ENCODE results near the gene NARS2.
"Not testable (repeated sequence)": the region's sequence is repeated elsewhere in the genome, so short reads cannot be mapped to it uniquely, and the experiment has no call there.

Gene NARS2, protein sequence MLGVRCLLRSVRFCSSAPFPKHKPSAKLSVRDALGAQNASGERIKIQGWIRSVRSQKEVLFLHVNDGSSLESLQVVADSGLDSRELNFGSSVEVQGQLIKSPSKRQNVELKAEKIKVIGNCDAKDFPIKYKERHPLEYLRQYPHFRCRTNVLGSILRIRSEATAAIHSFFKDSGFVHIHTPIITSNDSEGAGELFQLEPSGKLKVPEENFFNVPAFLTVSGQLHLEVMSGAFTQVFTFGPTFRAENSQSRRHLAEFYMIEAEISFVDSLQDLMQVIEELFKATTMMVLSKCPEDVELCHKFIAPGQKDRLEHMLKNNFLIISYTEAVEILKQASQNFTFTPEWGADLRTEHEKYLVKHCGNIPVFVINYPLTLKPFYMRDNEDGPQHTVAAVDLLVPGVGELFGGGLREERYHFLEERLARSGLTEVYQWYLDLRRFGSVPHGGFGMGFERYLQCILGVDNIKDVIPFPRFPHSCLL

DNA sequence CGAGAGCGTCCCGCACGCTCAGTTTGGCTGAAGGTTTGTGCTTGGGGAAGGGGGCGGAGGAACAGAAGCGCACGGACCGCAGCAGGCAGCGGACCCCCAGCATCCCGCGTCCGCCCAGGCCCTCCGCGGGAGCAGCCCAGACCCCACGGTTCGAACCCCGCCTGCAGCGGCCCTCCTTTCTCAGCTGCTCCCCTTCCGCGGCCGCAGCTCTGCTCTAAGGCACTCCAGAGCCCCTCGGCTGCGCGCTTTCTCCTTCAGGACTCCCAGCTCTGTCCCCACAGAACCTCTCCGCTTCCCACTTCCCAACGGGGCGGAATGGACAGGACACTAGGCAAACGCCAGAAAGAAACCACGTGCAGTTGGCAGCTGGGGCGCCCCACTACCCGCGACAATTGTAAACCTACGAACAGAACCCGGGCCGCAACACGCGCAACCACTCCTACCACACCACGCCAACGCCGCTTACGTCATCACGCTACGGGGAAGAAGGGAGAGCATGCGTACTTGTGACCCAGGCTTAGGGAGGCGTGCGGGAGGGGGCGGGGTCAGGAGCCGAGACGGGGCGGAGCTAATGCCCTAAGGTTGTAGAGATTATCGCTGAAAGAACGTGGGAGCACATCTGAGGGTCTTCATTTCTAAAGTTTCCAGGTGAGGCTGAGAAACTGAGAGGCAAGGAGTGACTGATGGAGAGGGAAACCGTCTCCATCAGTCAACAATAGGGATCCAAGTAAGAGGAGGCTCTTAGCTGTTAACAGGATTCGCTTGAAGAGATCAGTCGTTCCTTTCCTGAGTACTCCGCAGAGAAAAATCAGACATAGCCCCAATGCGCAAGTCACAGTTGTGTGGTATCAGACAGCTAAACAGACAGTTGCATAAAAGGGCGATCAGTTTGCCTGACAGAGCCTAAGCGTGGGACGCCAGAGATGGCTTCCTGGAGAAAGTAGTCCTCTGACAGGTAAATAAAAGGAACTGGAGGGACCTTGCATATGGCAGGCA is at the start of gene NARS2:
TSS of gene NARS2 (minus strand) at position 479 of the 996 bp plus-strand sequence. CDS start at position 103, 376 bp downstream.
- peak; percentile 76 to 98 (median 95) for DNase-seq

DNA sequence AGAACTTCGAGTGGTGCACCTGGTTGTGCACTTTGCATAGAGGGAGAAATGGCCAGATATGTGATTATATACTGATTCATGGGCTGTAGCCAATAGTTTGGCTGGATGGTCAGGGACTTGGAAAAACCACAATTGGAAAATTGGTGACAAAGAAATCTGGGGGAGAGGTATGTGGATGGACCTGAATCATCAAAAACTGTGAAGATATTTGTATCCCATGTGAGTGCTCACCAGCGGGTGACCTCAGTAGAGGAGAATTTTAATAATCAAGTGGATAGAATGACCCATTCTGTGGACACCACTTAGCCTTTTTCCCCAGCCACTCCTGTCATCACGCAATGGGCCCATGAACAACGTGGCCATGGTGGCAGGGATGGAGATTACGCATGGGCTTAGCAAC is 48.0 kb upstream of the NARS2 start:
- DNase-seq: no peak

DNA sequence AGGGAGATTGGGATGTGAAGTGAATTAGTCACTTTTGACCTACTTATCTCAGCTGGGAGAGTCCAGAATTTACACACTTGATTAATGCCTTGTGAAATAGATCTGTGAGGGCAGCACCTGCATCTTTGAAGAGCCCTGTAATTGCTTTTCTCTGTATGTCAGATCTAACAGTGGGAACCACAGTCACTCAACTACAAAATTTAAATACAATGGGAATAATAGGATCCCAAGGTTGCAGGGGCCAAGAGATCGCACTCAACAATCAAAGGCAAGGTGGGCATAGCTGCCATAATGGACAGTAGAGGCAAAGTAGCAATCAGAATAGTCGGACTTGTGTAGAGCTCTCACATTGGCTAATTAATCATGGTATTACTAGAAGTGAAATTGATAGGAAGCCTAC is 45.5 kb upstream of the NARS2 start:
- DNase-seq: no peak

DNA sequence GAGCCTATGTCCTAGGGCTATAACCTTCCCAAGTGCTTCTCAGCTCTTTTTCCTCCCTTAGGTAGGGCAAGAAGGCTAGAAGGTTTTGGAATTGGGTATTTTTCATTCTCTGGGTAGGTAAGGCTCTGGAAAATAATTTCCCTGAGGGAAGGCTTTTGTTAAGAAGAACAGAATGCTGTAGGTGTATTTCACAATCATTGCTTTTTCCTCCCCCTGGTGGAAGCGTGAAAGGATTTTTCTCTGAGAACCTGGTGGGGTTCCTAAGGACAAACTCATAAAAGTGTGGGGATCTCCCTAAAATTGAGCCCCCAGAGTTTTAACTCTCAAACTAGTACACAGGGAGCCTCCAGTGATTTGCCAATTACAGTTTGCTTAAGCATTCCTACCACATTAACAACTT is 41.1 kb upstream of the NARS2 start:
- DNase-seq: no peak

DNA sequence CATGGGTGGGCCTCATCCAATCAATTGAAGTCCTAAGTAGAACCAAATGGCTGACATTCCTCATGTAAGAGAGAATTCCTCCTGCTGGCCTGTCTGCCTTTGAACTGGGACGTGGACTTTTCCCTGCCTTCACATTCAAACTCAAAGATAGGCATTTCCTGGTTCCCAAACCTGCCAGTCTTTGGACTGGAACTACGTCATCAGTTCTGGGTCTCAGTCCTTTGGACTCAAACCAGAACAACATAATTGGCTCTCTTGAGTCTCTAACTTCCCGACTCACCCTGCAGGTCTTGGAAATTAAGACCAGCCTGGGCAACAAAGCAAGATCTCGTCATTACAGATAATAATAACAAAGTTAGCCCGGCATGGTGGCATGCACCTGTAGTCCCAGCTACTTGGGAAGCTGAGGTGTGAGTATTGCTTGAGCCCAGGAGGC is 38.7 kb upstream of the NARS2 start:
- no peak for DNase-seq

DNA sequence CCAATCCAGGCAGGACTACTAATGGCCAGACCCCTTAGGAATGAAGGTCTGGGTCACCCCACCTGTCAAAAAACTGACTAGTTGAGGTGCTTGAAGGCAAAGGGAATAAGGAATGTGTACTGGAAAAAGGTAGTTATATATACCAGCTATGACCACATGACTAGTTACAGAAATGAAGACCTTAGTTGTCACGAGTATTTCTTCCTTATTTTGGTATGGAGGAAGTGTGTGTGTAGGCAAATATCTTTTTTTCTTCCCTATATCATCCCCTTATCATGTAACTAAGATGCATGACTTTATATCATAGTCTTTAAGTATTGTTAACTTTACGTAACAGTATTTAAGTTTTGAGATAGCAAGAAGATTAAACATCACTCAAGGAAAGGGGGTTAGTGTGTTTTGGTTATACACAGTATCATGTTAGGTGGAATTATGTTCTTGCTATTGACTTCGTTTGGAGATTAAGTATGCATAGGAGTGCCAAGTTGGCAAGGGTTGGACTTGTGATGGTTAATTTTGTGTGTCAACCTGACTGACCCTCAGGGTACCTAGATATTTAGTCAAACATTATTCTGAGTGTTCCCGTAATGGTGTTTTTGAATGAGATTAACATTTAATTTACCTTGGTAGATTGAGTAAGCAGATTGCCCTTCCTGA is 38.2 kb upstream of the NARS2 start:
- no peak for DNase-seq

DNA sequence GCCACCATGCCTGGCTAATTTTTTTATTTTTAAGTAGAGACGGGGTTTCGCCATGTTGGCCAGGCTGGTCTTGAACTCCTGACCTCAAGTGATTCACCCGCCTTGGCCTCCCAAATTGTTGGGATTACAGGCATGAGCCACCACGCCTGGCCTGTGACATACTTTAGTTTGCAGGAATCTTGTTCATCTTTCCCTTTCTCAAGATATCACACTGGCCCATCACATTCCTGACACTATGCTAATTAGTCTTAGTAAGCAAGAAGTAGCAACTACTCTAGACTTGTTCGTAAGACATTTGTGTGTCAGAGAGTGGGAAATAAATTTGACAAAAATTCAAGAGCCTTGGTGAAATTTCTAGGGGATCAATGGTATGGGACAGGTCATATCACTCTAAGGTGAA is 34.7 kb upstream of the NARS2 start:
- not testable (repeated sequence) for DNase-seq

DNA sequence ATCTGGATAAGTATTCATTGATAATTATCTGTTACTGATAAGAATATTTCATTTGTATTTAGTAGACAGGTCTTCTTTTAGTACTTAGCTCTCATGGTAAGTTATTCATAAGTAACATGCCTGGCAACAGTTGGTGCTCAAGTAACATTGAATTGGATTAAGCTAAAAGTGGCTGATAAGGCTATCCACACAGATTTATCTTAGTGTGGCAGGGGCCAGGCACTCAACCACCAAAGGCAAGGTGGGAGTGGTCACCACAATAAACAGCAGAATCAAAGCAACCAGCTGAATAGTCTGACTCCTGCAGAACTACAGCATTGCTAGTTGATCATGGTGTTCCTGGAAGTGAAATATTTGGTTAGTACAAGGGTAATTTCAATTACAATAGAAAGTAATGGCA is 33.0 kb upstream of the NARS2 start:
- DNase-seq: no peak

DNA sequence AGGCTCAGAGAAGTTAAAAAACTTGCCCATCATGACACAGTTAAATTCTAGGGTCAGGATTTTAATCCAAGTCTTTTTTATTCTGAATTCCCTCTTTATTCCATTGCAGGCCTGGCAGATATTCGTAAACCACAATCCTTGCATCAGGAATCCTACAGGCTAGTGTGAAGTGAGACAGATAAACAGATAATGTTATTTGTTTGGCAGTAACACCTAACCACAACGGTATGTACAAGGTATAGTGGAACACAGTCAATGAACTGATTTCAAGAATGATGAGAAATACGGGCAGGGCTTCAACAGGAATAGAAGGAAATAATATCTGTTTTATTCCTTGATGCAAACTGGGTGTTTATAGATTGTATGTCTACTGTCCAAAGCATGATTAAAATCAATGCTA is 32.0 kb upstream of the NARS2 start:
- DNase-seq: no peak

DNA sequence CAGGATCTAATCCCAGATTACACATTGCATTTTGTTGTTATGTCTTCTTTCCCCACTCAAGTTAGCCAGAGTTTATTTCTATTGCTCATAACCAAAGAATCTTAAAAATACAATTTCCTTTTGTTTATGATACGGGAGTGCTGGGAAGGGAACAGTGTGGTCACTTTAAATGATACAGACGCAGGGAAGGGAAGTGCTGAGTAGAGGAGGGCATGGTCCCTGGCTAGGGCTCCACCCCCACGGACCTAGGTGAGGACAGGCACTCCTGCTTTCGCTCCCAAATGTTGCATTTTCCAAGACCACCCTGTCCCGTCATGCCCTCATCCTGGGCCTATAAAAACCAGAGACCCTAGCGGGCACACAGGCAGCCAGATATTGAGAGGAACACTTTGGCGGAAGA is 30.6 kb upstream of the NARS2 start:
- DNase-seq: no peak

DNA sequence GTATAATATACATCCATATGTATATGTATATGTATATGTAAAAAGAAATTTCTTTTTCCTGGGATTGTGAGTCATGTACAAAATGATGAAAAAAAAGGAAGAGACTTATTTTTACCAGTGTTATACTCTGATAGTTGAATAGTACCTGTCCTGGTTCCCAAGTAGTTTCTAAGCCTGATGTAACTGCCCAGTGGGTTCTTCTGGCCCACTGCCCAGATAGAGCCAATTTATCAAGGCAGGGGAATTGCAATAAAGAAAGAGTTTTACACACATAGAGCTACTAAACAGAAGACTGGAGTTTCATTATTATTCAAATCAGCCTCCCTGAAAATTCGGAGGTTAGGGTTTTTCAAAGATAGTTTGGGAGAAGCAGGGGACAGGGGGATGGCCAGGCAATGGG is 29.1 kb upstream of the NARS2 start:
- DNase-seq: no peak

DNA sequence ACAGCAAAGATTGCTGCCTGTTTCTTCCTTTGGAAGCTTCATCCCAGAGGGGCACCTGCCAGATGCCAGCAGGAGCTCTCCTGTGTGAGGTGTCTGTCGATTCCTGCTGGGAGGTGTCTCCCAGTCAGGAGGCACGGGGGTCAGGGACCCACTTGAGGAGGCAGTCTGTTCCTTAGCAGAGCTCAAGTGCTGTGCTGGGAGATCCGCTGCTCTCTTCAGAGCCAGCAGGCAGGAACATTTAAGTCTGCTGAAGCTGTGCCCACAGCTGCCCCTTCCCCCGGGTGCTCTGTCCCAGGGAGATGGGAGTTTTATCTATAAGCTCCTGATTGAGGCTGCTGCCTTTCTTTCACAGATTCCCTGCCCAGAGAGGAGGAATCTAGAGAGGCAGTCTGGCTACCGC is 28.1 kb upstream of the NARS2 start:
- DNase-seq: not testable (repeated sequence)

DNA sequence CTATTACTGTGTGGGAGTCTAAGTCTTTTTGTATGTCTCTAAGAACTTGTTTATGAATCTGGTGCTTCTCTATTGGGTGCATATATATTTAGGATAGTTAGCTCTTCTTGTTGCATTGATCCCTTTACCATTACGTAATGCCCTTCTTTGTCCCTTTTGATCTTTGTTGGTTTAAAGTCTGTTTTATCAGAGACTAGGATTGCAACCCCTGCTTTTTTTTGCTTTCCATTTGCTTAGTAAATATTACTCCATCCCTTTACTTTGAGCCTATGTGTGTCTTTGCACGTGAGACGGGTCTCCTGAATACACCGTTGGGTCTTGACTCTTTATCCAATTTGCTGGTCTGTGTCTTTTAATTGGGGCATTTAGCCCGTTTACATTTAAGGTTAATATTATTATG is 26.4 kb upstream of the NARS2 start:
- not testable (repeated sequence) for DNase-seq

DNA sequence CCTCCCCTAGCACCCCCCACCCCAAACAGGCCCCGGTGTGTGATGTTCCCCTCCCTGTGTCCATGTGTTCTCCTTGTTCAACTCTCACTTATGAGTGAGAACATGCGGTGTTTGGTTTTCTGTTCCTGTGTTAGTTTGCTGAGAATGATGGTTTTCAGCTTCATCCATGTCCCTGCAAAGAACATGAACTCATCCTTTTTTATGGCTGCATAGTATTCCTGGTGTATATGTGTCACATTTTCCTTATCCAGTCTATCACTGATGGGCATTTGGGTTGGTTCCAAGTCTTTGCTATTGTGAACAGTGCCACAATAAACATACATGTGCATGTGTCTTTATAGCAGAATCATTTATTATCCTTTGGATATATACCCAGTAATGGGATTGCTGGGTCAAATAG is 22.9 kb upstream of the NARS2 start:
- not testable (repeated sequence) for DNase-seq

DNA sequence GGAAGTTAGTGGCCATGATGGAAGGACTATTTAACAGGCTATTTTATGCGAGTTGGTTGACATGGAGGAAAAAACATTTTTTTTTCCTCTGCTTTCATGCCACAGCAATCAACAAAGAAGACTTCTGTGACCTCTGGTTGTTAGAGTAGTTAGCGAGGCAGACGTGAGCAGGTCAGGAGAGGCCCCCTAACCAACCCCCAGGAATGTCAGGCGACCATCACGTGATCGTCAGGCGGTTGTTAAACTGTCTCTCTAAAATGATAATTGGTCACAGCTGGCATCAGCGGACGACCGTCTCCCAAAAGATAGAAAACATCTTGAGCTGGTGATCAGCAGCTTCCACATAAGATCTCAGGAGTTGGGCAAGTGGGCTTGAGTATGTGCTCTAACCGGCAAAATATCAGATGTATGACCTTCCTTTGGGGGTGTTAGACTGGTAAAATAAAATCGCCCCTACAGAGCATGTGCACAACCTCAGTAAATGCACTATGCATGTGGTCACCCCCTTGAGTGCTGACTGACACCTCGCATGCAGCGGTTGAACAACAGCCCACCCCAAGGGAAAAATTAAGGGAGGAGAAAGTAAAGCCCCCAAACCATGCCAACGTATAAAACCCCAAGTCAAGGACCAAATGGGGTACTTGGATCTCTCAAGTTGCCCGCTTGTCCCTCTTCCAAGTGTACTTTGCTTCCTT is 20.9 kb upstream of the NARS2 start:
- DNase-seq: no peak

DNA sequence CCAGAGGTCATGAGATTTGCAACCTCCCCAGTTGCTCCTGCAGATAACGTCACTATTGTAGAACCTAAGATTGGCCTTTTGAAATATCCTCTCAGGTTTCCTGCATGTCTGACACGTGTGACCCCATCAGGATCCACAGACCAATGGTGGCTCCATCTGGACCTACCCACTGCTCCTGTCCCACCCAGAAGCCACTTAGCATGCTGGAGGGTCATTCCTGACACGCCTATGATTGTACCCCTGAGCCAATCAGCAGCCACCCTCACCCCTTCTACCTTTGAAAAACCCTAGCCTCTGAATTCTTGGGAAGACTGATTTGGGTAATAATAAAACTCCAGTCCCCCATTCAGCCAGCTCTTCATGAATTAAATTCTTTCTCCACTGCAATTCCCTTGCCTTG is 20.1 kb upstream of the NARS2 start:
- DNase-seq: no peak

DNA sequence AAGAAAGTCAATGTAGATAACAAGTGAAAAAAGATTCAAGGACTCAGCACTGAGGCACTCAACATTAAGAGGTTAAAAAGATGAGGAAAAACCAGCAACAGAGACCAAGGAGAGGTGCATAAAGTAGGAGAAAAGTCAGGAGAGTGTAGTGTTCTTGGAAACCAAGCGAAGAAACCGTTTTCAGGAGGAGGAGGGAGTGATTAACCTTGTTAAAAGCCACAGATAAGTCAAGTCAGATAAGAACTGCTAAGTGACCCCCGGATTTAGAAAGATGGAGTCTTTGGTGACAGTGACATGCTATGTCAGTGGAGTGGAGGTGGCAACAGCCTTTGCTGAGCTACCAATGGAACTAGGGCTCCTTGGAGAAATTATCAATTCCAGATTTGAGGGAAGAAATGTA is 13.9 kb upstream of the NARS2 start:
- no peak for DNase-seq

DNA sequence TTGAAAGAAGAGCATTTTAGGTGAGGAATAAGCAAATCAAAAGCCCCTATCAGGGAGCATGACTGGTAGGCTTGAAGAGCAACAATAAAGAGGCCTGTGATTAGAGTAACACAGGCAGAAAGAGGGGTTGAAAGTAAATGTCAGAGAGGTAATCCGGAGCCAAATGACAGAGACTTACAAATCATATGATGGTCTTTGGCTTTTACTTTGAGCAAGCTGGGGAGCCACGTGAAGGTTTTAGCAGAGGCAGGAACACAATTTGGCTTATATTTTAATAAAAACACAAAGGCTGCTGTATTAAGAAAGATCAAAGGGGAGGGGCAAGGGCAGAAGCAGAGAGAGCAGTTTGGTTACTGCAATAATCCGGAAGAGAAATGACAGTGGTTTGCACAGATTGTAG is 12.8 kb upstream of the NARS2 start:
- DNase-seq: no peak

DNA sequence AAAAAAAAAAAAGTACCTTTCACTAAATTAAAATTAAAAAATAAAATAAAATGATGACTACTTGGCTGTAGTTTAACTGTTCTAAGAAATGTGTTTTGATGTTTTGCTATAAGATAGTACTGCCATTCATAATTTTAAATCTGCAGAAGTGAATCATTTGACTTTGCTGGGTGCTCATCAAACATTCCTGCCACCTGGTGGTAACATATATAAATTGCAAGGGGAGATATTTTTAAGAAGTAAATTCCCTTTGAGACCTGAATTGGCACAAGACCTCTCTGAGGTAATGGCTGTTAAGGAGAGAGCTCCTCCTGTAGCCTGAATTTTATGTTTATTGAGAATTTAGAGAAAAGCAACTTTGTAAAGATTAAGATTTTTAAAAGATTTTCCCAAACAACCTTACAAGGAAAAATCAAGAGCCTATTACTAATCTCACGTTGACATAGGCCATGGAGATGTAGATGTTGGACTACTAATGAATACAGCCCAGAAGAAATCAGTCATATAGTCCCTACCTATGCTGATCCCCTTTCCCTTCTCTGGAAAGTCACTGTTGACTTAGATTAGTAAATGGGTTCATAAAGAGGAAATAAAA is 11.9 kb upstream of the NARS2 start:
- no peak for DNase-seq

DNA sequence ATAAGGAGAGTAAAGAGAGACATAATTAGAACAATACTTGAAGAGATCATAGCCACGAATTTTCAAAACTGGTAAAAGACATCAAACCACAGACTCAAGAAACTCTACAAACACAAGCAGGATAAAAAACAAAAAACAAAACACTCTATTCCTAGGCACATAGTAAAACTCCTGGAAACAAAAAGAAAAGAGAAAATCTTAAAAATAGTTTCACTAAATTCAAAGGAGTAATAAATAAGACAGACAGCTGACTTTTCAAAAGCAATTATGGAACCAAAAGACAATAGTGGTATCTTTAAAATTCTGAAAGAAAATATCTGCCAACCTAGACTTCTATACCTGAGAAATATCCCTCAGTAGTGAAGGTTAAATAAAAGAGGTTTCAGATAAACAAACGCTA is 9.2 kb upstream of the NARS2 start:
- DNase-seq: no peak

DNA sequence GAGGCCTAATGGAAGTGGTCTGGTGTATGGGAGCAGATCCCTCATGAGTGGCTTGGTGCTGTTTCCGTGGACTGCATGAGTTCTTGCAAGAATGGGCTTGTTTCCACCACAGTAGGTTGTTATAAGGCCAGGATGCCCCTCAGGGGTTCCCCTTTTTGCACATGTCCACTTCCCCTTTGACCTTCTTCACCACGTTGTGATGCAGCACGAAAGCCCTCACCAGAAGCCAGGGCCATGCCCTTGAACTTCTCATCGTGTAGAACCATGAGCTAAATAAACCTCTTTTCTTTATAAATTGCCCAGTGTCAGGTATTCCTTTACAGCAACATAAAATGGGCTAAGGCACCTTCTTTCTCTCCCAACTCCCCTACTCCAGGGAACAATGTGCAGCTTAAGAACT is 2.8 kb upstream of the NARS2 start:
- no peak for DNase-seq
